Panc1 (cell line): ENCODE results near the gene GABRE. TPM values are rescaled to one million over a fixed set of nuclear protein-coding genes. Genes with fewer than 3 reads are reported as not detected.

ENCODE experiments used
- ATAC-seq: fragments of 200-7000 bp; cut with Tn5 transposase; 2 replicates; pipeline ENCODE4 v1.9.1; 2020; ENCODE audit warnings: mild to moderate bottlenecking, moderate library complexity
- BruUV-seq: library from RNA; stranded (reverse); fragments of 400-500 nt; replicated peaks from 2 replicates; lab custom pipeline; 2021; lab: Mats Ljungman, UMichigan
- CTCF ChIA-PET: fragments of 300-600 bp; sonication (Branson Sonifier 250); formaldehyde crosslinking; loops from one replicate; lab custom pipeline; 2022; ENCODE audit warnings: antibody characterized with exemption; lab: Charles Lee
- POLR2A ChIA-PET: fragments of 300-600 bp; sonication (Branson Sonifier 250); formaldehyde crosslinking; loops from one replicate; lab custom pipeline; 2022; ENCODE audit warnings: antibody characterized with exemption; lab: Charles Lee
- DNase-seq: peaks from one replicate; pipeline ENCODE4 v3.0.0-alpha.2; 2010; ENCODE audit warnings: low read depth, low spot score
- H3K27ac ChIP-seq: 2 replicates; pipeline ENCODE4 v1.5.1; 2011; ENCODE audit warnings: mild to moderate bottlenecking, low read length, inconsistent platforms
- H3K27me3 ChIP-seq: fragments of 200-500 bp; sonication (Bioruptor generic); 2 replicates; pipeline ENCODE4 v1.6.0; 2014; ENCODE audit warnings: low read length, inconsistent platforms; ENCODE audit not compliant: control insufficient read depth, insufficient read depth
- H3K36me3 ChIP-seq: fragments of 200-500 bp; sonication (Bioruptor generic); 2 replicates; pipeline ENCODE4 v1.5.1; 2014; ENCODE audit warnings: inconsistent platforms, mild to moderate bottlenecking, low read length, moderate library complexity; ENCODE audit not compliant: control insufficient read depth, insufficient read depth
- H3K4me1 ChIP-seq: 2 replicates; pipeline ENCODE4 v1.5.1; 2011; ENCODE audit warnings: inconsistent platforms, mild to moderate bottlenecking, low read length, moderate library complexity; ENCODE audit not compliant: control insufficient read depth, insufficient read depth
- H3K4me3 ChIP-seq, 2 experiments: 2 replicates each; pipeline ENCODE4 v1.5.1; 2011 to 2012; ENCODE audit warnings: low read depth in 2 of 2, low read length in 2 of 2, mild to moderate bottlenecking in 2 of 2, inconsistent platforms in 1 of 2, moderate library complexity in 1 of 2
- H3K9me3 ChIP-seq: fragments of 200-500 bp; sonication (Bioruptor generic); 2 replicates; pipeline ENCODE4 v1.5.1; 2014; ENCODE audit warnings: low read depth, mild to moderate bottlenecking, inconsistent platforms, low read length, moderate library complexity; ENCODE audit not compliant: control insufficient read depth, insufficient read depth
- POLR2AphosphoS5 ChIP-seq: IDR thresholded peaks from 2 replicates; pipeline ENCODE4 v1.6.1; 2012; ENCODE audit warnings: mild to moderate bottlenecking, low read depth, low read length, moderate library complexity
- SIN3A ChIP-seq: IDR thresholded peaks from 2 replicates; pipeline ENCODE4 v1.6.1; 2012; ENCODE audit warnings: low read depth, mild to moderate bottlenecking, low read length, moderate library complexity, borderline replicate concordance; ENCODE audit not compliant: insufficient read depth
- TCF7L2 ChIP-seq: IDR thresholded peaks from 2 replicates; pipeline ENCODE4 v1.6.1; 2011; ENCODE audit warnings: mild to moderate bottlenecking, low read depth, low read length, inconsistent platforms
- in situ Hi-C: cut with HindIII; loops from 2 replicates; pipeline ENCODE4 v1.10.0; 2016; ENCODE audit warnings: low sequenced_read_pairs, low pct_unique_long_range_greater_than_20kb
- intact Hi-C: fragments of 100-400 bp; cut with micrococcal nuclease; formaldehyde crosslinking; loops from one replicate; pipeline ENCODE4 v1.10.0; 2022; ENCODE audit not compliant: unreplicated experiment
- total RNA-seq: library from RNA; stranded (reverse); gene quantifications from one replicate; pipeline ENCODE4 v1.2.1, GENCODE V29; 2021; ENCODE audit not compliant: unreplicated experiment
- TF ChIP-seq, protein P1 (sequence below), 2 experiments: IDR thresholded peaks; 2 replicates each; pipeline ENCODE4 v1.6.1; 2011 to 2012; ENCODE audit warnings: low read depth in 2 of 2, control low read depth in 1 of 2, low read length in 1 of 2, mild to moderate bottlenecking in 1 of 2, moderate library complexity in 1 of 2; ENCODE audit not compliant: insufficient read depth in 1 of 2
- TF ChIP-seq, protein P2 (sequence below): fragments of 450-650 bp; IDR thresholded peaks from 2 replicates; pipeline ENCODE4 v1.5.1; 2017; ENCODE audit warnings: mild to moderate bottlenecking

The GABRE gene
- total RNA-seq, 1 experiment from 2014 or later, result 0.18 TPM

DNA sequence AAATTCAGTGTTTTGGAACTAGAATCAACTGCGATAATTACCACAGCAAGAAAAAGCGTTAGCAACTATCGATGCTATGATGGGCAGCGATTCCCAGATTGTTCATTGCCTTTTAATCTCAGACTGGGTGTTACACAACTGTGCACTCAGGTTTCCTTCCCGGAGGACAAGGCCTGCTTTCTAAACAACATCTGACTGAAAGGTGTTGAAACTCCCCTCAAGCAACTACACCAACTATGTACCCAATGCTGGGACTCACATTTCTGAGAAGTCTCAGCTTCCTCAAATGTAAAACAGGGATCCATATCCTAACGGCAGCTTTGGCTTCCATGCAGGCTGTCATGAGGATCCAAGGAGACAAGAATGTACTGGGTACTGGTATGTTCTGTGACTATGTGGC, 8.2 kb downstream of the GABRE start:
- H3K4me3 ChIP-seq, result no peak overlapping the region
- ChIA-PET CTCF (no interaction called here), POLR2A (no interaction called here)
- intact Hi-C loops (no loop called here), in situ Hi-C loops (no loop called here)
- no peaks in the 10 kb centered on the region; the same call in 1 of the 2 replicates for H3K4me1 ChIP-seq
- DNase-seq, result no peak
- ATAC-seq, result no peak
- H3K27me3 ChIP-seq, result no peaks in the 10 kb centered on the region
- H3K27ac ChIP-seq, result no peak overlapping the region
- no TSS peak for BruUV-seq
- H3K9me3 ChIP-seq, result no peaks in the 10 kb centered on the region
- TF ChIP-seq SIN3A (no peak), TCF7L2 (no peak), POLR2AphosphoS5 (no peak)
- TF ChIP-seq, protein P1, sequence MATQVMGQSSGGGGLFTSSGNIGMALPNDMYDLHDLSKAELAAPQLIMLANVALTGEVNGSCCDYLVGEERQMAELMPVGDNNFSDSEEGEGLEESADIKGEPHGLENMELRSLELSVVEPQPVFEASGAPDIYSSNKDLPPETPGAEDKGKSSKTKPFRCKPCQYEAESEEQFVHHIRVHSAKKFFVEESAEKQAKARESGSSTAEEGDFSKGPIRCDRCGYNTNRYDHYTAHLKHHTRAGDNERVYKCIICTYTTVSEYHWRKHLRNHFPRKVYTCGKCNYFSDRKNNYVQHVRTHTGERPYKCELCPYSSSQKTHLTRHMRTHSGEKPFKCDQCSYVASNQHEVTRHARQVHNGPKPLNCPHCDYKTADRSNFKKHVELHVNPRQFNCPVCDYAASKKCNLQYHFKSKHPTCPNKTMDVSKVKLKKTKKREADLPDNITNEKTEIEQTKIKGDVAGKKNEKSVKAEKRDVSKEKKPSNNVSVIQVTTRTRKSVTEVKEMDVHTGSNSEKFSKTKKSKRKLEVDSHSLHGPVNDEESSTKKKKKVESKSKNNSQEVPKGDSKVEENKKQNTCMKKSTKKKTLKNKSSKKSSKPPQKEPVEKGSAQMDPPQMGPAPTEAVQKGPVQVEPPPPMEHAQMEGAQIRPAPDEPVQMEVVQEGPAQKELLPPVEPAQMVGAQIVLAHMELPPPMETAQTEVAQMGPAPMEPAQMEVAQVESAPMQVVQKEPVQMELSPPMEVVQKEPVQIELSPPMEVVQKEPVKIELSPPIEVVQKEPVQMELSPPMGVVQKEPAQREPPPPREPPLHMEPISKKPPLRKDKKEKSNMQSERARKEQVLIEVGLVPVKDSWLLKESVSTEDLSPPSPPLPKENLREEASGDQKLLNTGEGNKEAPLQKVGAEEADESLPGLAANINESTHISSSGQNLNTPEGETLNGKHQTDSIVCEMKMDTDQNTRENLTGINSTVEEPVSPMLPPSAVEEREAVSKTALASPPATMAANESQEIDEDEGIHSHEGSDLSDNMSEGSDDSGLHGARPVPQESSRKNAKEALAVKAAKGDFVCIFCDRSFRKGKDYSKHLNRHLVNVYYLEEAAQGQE (IDR thresholded peaks at IDR 0.05; ENCODE audit: insufficient read depth in 1 of 2, low read depth in 2 of 2, low read length in 1 of 2), result no peak
- TF ChIP-seq, protein P2, sequence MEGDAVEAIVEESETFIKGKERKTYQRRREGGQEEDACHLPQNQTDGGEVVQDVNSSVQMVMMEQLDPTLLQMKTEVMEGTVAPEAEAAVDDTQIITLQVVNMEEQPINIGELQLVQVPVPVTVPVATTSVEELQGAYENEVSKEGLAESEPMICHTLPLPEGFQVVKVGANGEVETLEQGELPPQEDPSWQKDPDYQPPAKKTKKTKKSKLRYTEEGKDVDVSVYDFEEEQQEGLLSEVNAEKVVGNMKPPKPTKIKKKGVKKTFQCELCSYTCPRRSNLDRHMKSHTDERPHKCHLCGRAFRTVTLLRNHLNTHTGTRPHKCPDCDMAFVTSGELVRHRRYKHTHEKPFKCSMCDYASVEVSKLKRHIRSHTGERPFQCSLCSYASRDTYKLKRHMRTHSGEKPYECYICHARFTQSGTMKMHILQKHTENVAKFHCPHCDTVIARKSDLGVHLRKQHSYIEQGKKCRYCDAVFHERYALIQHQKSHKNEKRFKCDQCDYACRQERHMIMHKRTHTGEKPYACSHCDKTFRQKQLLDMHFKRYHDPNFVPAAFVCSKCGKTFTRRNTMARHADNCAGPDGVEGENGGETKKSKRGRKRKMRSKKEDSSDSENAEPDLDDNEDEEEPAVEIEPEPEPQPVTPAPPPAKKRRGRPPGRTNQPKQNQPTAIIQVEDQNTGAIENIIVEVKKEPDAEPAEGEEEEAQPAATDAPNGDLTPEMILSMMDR, result no peak
- H3K36me3 ChIP-seq, result no peaks in the 10 kb centered on the region

DNA sequence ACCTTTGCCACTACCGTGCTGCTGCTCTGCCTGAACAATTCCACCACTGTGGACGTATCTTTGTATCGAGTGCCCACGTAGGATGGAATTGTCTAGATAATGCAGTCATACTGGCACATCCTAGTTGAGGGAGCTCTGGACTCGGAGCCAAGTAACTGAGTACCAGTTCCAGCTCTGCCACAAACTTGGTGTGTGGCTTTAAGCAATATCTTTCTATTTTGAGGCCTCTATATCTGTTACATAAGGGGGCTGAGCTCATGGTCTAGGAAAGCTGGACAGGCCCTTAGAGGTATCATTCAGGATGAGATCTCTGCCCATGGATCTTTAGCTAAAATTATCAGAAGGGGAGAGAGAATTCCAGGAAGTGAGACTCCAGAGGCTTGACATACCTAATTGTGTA, 12.4 kb downstream of the GABRE start:
- intact Hi-C loops, result no loop called here
- CTCF ChIA-PET, result no interaction called here
- in situ Hi-C loops, result no loop called here
- Histone ChIP-seq H3K36me3 (no peaks in the 10 kb centered on the region), H3K27ac (no peak overlapping the region), H3K27me3 (no peaks in the 10 kb centered on the region), H3K9me3 (no peaks in the 10 kb centered on the region), H3K4me1 (no peaks in the 10 kb centered on the region; the same call in 1 of the 2 replicates), H3K4me3 (no peak overlapping the region)
- POLR2A ChIA-PET, result no interaction called here
- TF ChIP-seq, protein P1 (IDR thresholded peaks at IDR 0.05; ENCODE audit: insufficient read depth in 1 of 2, low read depth in 2 of 2, low read length in 1 of 2), result no peak
- no peak for TF ChIP-seq TCF7L2
- TF ChIP-seq, protein P2, result no peak
- no peak for TF ChIP-seq SIN3A
- BruUV-seq, result no TSS peak
- no peak for ATAC-seq
- DNase-seq, result no peak
